VCaP (cell line): Measurements from ENCODE around the gene IGF2.

Source experiments
- H3K27ac ChIP-seq: fragments of 450-650 bp; 2 replicates; pipeline ENCODE4 v1.5.1; 2017
- CTCF ChIP-seq: fragments of 450-650 bp; conservative IDR thresholded peaks from 2 replicates; pipeline ENCODE4 v1.5.1; 2017; ENCODE audit warnings: mild to moderate bottlenecking, moderate library complexity

Gene IGF2

DNA sequence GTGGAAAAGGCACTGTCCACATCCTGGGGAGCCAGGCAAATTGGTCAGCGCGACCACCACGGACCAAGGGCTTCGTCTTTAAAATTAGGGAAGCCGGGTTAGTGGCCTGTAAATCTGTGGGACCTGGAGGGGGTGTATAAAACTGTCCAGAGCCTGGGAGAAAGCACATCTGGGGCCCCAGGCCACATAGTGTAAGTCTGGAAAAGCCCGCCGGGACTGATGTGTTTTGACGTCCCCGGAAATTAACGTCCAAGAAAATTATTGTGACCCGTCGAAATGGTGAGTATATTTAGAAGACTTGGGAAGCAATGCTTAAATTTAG is 4.2 kb upstream of the IGF2 start:
- no peak overlapping the region for H3K27ac ChIP-seq
- no peak for TF ChIP-seq CTCF

DNA sequence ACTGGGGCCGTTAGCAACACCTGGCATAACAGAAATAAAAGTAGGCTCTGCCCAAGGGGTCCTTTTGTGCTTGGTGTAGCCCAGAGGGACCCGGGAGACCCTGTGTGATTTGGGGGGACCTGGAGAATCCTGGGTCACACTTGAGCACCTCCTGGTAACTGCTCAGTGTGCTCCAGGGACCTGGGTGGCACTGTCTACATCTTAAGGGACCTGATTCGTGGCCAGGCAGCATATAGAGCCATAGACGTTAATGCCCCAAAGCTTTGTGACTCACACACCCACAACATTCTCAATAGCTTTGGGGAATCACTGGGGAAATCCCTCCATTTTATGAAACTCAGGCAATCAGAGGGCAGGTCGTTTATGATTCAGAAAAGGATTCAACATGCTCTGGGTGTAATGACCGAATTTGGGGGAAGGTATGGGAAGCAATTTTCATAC is 3.6 kb upstream of the IGF2 start:
- TF ChIP-seq CTCF: no peak
- no peak overlapping the region for H3K27ac ChIP-seq

- no peak overlapping the region for H3K27ac ChIP-seq
- TF ChIP-seq CTCF: no peak
Observed at GRCh38 chr11:2142300-2142759, 3.1 kb upstream of the IGF2 start.

- no peak for TF ChIP-seq CTCF
- no peak overlapping the region for H3K27ac ChIP-seq
Observed at GRCh38 chr11:2140411-2141400, 1.5 kb upstream of the IGF2 start.

DNA sequence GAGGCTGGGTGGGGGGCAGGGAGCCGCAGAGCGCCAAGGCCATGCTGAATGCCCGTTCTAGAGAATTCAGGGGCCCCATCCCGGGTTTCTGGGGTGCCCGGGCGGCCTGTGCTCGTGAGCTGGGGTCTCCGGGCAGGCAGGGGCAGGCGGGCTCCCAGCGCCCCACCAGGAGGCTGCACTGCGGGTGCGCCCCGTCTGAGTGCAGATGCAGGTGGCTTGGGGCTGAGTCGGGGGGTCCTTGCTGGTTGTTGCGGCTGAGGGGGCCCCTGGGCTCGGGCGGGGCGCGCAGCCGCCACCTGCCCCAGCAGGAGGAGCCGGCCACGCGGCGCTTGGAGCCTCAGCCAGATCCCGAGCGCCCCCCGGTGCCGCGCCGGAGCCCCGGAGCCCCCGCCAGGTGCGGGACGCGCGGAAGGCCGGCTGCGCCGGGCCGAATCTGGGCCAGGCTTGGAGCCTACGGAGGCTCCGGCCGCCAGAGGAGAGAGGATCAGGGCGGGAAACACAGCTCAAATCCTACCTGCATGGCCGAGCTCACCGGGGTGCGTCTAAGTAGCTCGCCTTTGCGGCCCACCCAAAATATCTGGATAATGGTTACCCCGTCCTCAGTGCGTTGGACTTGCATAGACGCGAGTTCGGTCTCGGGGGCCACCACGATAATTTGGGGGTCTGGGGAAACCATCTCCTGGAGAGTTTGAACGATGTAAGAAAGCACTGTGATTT is 590 bp upstream of the IGF2 start:
- H3K27ac ChIP-seq: no peak overlapping the region
- no peak for TF ChIP-seq CTCF

- no peak for TF ChIP-seq CTCF
- no peak overlapping the region for H3K27ac ChIP-seq
Observed at GRCh38 chr11:2138431-2139122, 612 bp downstream of the IGF2 start.

DNA sequence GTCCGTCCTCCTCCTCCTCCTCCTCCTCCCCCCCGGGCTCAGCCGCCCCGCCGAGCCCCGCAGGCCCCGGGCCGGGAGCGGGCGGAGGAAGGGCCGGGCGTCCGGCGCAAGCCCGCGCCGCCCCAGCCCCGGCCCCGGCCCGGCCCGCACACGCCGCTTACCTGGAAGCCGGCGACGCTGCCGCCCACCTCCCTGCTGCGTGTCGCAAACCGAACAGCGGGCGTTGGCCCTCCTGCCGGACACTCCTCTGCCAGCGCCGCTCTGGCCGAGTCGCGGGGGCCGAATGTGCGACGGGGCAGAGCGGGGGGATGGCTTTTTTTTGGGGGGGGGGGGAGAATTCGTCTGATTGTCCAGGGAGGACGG is 1.1 kb downstream of the IGF2 start:
- TF ChIP-seq CTCF: no peak

More for the DNA sequence above, 1.1 kb downstream of the IGF2 start:
- H3K27ac ChIP-seq: no peak overlapping the region
